ENCODE results near the gene SMIM28. TPM values are rescaled to one million over a fixed set of nuclear protein-coding genes. Genes with fewer than 3 reads are reported as not detected.

The SMIM28 gene
- total RNA-seq, 2 experiments from 2014 or later, result not detected

GRCh38 chr6:138389551-138389950, 11.8 kb downstream of the SMIM28 start:
- H3K27me3 Mint-ChIP-seq, result peaks cover 5% of the 10 kb centered on the region

DNA sequence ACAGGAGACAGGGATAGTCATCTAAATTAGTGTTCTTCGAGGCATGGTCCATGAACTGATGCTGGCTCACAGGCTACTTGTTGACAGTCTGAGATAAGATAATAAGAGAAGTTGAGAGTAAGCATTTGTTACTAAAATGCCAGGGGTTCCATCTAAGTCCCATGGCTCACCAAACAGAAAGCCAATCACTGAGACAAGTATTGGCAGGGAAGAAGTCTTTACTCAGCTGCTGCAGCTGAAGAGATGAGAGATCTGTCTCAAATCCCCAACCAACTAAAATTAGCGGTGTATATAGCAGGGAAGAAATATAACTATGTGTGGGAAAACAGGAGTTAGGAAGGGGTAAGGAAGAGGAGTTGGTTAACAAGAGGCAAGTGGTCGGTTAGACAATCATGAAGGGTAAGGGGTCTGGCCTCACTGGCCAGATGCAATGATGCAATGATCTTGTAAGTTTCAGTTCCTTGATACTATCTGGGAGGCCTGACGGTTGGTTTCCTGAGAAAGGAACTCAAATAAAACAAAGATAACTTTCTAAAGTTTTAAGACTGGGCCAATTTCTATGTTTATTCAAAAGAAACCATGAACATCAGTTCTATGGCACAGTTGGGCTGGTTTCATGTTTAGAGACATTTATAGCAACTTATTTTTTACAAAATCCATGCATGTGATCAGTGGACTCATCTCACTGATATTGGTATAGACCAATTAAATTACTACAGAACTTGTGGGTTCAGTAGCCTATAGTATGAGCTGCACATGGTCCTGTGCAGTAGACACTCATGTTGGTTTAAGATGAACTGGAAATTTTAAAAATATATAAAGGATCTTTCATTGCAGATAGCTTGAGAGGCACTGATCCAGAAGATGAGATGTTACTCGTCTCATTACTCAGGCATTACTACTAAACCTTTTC, 16.4 kb downstream of the SMIM28 start:
- Mint-ChIP-seq H3K4me1 (no peaks in the 10 kb centered on the region), H3K9me3 (no peaks in the 10 kb centered on the region), H3K36me3 (no peaks in the 10 kb centered on the region), H3K4me3 (no peak overlapping the region), H3K27ac (no peak overlapping the region), H3K27me3 (no peaks in the 10 kb centered on the region)
- DNase-seq, result no peak

More at GRCh38 chr6:138389551-138389950, 11.8 kb downstream of the SMIM28 start:
- DNase-seq, result no peak
- Mint-ChIP-seq H3K9me3 (no peaks in the 10 kb centered on the region), H3K4me3 (no peak overlapping the region), H3K36me3 (no peaks in the 10 kb centered on the region), H3K27ac (no peak overlapping the region), H3K4me1 (no peaks in the 10 kb centered on the region)

DNA sequence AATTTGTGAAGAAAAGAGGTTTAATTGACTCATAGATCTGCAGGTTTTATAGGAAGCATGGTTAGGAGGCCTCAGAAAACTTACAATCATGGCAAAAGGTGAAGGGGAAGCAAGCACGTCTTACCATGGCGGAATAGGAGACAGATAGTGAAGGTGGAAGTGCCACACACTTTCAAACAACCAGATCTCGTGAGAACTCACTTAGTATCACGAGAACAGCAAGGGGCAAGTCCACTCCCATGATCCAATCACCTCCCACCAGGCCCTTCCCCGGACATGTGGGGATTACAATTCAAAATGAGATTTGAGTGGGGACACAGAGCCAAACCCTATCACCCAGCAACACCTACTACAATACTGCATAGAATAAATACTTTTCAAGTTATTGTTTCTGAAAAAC, 19.0 kb downstream of the SMIM28 start:
- no peak overlapping the region for H3K27ac Mint-ChIP-seq
- H3K27me3 Mint-ChIP-seq, result no peaks in the 10 kb centered on the region
- no peak for DNase-seq
- no peaks in the 10 kb centered on the region for H3K9me3 Mint-ChIP-seq
- H3K36me3 Mint-ChIP-seq, result no peaks in the 10 kb centered on the region
- no peak overlapping the region for H3K4me3 Mint-ChIP-seq
- H3K4me1 Mint-ChIP-seq, result no peaks in the 10 kb centered on the region

DNA sequence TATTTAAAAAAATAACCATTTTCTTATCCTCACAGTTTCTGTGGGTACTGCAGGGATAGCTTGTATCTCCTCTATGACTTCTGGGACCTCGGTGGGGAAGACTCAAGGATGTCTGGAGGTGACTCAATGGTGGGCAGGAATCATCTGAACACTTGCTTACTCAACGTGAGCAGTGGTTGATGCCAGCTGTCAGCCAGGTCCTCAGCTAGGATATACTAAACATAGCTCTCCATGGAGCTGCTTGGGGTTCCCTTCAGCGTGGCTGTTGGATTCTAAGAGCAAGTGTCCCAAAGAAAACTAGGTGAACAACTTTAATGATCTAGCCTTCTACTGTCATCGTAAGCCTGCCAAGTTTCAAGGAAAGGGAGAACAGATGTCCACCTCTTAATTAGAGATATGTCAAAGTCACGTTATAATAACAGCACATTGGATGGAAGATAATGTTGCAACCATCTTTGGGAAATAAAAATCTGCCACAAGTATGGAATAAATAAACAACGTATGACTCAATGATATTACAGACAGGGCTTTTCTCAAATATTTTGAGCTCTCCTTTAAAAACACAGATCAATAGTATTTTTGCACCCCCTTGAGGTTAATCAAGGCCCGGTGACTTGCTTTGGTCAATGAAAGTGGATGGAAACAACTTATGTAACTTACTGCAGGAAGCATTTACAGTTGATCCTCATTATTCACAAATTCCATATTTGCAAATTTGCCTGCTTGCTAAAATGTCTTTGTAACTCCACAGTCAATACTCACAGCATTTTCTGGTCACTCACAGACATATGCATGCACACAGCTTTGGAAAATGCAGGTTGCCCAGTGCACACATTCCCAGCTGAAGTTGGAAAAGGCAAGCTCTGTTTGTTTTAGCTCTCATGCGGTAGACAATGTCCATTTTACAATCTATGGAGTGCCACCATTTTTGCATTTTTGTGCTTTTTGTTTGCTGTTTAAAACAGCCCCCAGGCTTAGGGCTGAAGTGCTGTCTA, 19.7 kb downstream of the SMIM28 start:
- Mint-ChIP-seq H3K4me1 (no peaks in the 10 kb centered on the region), H3K27me3 (no peaks in the 10 kb centered on the region), H3K27ac (no peak overlapping the region), H3K9me3 (no peaks in the 10 kb centered on the region), H3K4me3 (no peak overlapping the region), H3K36me3 (no peaks in the 10 kb centered on the region)
- DNase-seq, result no peak

DNA sequence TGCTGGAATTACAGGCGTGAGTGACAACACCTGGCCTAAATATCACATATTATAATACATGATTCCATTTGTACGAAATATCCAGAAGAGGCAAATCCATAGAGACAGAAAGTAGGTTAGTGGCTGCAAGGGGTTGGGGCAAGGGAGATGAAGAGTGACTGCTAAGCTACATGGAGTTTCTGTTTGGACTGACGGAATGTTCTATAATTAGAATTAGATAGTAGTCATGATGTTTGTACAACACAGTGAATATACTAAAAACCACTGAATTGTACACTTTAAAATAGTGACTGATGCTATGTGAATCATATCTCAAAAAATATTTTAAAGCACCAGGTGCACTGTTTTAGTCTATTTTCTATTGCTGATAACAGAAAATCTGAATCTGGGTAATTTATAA, 22.6 kb downstream of the SMIM28 start:
- H3K36me3 Mint-ChIP-seq, result peaks cover 4% of the 10 kb centered on the region
- no peaks in the 10 kb centered on the region for H3K27me3 Mint-ChIP-seq
- H3K4me1 Mint-ChIP-seq, result peaks cover 10% of the 10 kb centered on the region
- no peak for DNase-seq
- H3K27ac Mint-ChIP-seq, result no peak overlapping the region
- H3K4me3 Mint-ChIP-seq, result no peak overlapping the region
- H3K9me3 Mint-ChIP-seq, result no peaks in the 10 kb centered on the region

DNA sequence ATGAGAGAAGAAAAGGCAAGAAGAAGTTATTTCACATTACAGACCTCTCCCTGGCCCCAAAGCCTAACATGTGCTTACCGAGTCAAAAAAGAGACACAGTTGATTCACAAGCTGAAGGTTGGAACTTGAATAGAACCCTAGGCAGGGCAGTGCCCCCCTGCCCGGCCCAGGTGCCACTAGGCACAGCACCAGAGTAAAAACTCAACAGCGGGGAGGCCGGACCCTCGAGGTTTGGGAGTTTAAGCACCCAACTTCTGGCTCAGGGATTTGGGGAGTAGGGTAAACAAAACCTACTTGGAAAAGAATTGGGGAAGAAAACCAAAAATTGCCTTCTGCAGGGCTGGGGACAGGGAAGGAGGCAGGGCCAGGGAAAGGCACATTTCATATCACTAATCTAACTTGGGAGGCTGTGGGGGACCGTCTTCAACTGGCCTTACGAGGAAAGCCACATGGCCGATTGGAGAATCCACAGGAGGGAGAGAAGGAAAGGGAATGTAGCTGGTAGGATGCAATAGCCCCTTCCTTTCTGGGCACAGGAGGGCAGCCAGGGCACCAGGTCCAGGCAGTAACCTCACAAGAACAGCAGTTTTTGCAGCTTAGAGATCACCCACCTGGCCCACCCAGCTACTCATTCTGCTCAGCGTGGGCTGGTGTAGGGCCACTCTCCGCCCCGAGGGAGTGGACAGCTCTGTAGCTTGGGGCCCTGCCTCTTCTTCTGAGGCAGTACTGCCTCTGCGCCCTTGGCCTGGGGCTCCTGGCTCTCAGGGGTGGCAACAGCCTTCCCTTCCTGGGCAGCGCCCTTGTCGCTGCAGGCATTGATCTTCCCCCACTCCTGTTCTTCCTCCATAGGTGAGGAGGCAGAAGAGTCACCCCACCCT, 24.5 kb downstream of the SMIM28 start:
- no peak overlapping the region for H3K27ac Mint-ChIP-seq
- H3K9me3 Mint-ChIP-seq, result no peaks in the 10 kb centered on the region
- H3K4me1 Mint-ChIP-seq, result peaks cover 17% of the 10 kb centered on the region
- H3K4me3 Mint-ChIP-seq, result peak overlapping the region; percentile 29
- H3K36me3 Mint-ChIP-seq, result peaks cover 13% of the 10 kb centered on the region
- no peaks in the 10 kb centered on the region for H3K27me3 Mint-ChIP-seq
- DNase-seq, result no peak

DNA sequence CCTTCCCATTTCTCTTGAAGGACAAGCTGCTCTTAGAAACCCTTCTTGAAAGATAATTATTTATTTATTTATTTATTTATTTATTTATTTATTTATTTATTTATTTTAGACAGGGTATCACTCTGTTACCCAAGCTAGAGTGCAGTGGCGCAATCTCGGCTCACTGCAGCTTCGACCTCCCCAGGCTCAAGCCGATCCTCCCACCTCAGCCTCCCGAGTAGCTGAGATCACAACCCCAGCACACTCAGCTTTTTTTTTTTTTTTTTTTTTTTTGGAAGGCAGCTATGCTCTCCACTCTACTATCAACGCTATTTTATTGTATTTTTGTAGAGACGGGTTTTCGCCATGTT, 25.1 kb downstream of the SMIM28 start:
- Mint-ChIP-seq H3K9me3 (no peaks in the 10 kb centered on the region), H3K27me3 (no peaks in the 10 kb centered on the region), H3K4me1 (peaks cover 17% of the 10 kb centered on the region), H3K27ac (no peak overlapping the region), H3K4me3 (peak overlapping the region; percentile 81), H3K36me3 (peaks cover 13% of the 10 kb centered on the region)
- DNase-seq, result no peak

DNA sequence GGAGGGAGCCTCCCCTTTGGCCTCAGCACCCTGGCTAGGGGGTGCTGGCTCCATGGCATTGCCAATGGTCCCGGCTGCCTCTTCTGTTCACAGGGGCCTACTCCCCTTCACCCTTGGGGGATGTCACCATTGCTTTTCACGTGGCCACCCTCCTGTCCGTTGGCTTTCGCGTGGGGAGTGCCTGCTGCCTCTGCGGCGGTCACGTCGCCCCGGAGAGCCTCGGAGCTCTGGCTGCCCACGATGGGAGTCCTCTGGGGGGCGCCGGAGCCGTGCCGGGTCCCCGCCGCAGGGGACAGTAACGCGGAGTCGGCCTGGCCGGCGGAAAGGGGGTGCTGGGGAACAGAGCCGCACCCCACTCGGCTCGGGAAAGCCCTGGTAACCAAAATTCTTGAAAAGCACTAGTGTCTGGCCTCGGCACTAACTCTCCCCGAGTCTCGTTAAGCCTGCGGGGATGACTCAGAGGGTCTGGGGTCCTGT, 25.7 kb downstream of the SMIM28 start:
- no peaks in the 10 kb centered on the region for H3K27me3 Mint-ChIP-seq
- peak overlapping the region; percentile 81 for H3K4me3 Mint-ChIP-seq
- no peaks in the 10 kb centered on the region for H3K9me3 Mint-ChIP-seq
- H3K4me1 Mint-ChIP-seq, result peaks cover 17% of the 10 kb centered on the region
- H3K27ac Mint-ChIP-seq, result peak overlapping the region; percentile 84
- DNase-seq, result peak; percentile 54
- peaks cover 14% of the 10 kb centered on the region for H3K36me3 Mint-ChIP-seq

- Mint-ChIP-seq H3K4me3 (peak within 1 kb of the TSS; percentile 83), H3K36me3 (peaks cover 20% of the 10 kb centered on the region), H3K4me1 (peaks cover 17% of the 10 kb centered on the region), H3K27me3 (no peaks in the 10 kb centered on the region), H3K27ac (peak within 1 kb of the TSS; percentile 84), H3K9me3 (no peaks in the 10 kb centered on the region)
- DNase-seq, result peak; percentile 91
Measured at GRCh38 chr6:138403801-138404665, 26.3 kb downstream of the SMIM28 start, which contains the start of gene HEBP2. TSS of gene HEBP2 (plus strand) at chr6:138404223. CDS start at chr6:138404496, 273 bp downstream.

GRCh38 chr6:138404666-138405337, 27.1 kb downstream of the SMIM28 start:
- Mint-ChIP-seq H3K36me3 (peaks cover 20% of the 10 kb centered on the region), H3K27ac (peak overlapping the region; percentile 70), H3K27me3 (no peaks in the 10 kb centered on the region), H3K9me3 (no peaks in the 10 kb centered on the region), H3K4me1 (peaks cover 17% of the 10 kb centered on the region), H3K4me3 (peak overlapping the region; percentile 83)
- DNase-seq, result no peak

DNA sequence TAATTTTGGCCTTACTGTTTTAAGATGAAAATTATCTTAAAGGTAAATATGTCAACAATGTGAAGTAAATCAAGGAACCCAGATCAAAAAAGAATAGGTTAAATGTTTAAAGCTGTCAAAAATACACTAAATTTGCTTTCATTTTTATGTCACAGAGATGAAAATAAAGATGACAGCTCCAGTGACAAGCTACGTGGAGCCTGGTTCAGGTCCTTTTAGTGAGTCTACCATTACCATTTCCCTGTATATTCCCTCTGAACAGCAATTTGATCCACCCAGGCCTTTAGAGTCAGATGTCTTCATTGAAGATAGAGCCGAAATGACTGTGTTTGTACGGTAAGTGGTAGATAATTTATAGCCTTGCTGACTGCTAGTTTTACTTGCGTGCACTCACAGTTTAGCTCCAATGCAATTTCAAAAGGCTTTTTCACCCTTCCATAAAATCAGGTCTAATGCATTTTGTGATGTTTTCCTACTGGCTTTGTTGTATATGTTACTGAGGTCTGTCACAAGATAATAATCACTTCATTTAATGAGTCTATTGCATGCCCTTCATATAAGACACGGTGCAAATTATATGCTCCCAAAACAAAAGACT, 28.2 kb downstream of the SMIM28 start:
- peaks cover 20% of the 10 kb centered on the region for H3K36me3 Mint-ChIP-seq
- no peaks in the 10 kb centered on the region for H3K27me3 Mint-ChIP-seq
- peak overlapping the region; percentile 39 for H3K27ac Mint-ChIP-seq
- peaks cover 22% of the 10 kb centered on the region for H3K4me1 Mint-ChIP-seq
- peak overlapping the region; percentile 45 for H3K4me3 Mint-ChIP-seq
- no peaks in the 10 kb centered on the region for H3K9me3 Mint-ChIP-seq
- DNase-seq, result no peak

DNA sequence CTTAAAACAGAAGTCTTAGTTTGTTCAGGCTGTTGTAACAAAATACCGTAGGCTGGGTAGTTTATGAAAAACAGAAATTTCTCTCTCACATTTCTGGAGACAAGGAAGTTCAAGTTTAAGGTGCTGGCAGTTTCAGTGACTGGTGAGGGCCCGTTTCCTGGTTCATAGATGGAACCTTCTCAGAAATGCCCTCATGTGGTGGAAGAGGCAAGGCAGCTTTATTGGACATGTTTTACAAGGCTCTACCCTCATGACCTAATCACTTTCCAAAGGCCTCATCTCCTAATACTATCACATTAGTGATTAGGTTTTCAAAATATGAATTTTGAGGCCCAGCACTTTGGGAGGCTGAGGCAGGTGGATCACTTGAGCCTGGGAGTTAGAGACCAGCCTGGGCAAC, 28.7 kb downstream of the SMIM28 start:
- Mint-ChIP-seq H3K4me3 (no peak overlapping the region), H3K27me3 (no peaks in the 10 kb centered on the region), H3K36me3 (peaks cover 21% of the 10 kb centered on the region), H3K9me3 (no peaks in the 10 kb centered on the region), H3K4me1 (peaks cover 27% of the 10 kb centered on the region), H3K27ac (peak overlapping the region; percentile 39)
- no peak for DNase-seq
